GM19468 (cell line): ENCODE results near the gene CEACAM4.

Source experiments
- ATAC-seq: cut with Tn5 transposase; IDR thresholded peaks from one replicate; pipeline ENCODE4 v1.9.1; 2021; ENCODE audit warnings: mild to moderate bottlenecking, moderate library complexity, moderate number of reproducible peaks; ENCODE audit not compliant: unreplicated experiment; ENCODE audit errors: extremely low read depth

Gene CEACAM4

DNA sequence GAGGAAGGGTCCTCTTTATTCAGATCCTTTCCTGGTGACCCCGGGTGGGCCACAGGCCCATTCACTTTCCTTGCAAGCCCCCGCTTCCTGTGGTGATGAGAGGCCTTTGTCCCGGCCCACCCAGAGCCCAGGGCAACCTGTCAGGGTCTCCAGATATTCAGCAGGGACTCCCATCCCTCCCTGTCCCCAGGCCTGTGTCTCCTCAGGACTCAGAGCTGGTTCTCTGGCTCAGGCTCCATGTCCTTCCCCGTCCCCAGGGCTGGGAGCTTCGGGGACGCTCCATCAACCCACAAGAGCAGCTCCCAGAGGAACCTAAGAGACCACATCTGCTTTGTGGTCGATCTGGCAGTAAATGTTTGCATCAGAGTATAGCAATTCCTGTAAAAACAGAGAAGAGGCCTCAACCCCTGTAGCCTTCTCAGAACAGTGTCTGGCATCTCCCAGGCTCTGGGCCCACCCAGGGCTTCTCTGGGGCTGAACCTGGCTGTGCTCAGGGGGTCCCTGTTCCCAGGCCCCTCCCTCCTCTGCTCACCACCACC lies 7.8 kb downstream of the CEACAM4 start:
- ATAC-seq, result no peak

DNA sequence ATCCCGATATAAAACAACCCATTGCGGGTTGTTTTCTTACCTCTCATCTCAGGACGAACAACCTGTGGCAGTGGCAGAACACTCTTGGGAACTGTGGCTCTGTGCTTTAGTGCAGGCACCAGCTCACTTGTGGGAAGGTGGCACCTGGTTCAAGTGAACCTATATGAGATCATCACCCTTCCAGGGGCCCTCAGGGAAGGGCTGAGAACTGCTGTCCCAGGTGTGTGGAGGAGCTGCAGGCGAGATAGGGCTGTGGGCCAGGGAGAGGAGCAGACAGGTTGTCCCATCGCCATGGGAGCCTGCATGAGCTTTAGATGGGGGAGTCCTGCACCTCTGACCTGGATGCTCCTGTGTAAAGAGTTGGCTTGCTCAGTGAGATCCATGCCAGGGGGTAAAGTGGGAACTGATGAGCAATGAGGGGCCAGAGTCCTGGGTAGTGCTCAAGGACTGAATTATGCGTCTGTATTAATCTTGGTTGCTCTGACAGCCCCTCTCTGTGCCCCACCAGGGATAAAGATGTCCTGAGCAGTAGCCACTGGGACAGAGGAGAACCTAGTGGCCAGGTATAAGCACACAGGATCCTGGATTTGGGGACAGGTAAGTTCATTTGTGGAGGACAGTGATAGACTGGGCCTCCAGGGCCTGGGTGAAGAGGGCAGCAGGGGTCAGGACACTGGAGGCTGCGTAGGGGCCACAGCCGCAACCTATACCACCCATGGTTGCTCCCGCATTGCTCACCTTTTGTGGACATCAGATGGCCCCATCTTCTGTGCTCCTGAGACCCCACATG lies 8.7 kb downstream of the CEACAM4 start:
- no peak for ATAC-seq

DNA sequence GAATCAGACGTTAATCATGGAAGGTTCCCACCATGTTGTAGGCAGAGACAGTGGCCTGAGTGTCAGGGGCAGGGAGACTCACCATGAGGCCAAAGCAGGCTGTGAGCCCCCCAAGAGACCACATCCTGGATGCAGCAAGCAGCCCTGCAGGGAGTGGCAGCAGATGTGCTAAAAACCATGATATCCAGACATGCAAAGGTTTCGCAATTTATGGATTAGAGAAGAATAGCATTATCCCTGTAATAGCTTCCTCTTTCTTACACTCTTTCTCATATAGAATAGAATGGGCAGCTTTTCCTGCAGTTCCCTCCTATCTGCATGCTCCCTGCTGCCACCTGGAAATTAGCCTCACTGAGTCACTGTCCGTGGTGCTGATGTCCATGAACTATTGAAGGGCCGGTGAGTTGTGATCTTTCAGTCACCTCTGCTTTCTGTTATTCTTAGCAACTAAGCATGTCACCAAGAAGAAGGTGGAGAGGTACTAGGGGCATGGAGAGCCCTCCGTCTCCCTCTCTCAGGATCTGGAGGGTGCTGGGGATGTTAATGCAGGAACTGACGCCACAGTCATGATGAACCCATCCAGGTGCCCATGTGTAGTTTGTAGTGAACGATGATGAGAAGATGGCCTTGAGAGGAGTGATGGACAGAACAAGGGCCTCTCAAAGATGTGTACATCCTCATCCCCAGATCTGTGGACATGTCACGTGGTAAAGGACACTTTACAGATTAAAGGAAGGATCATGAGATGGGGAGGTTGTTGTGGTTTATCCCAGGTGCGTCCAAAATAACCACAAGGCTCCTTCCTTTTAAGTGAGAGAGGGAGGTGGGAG lies 9.9 kb downstream of the CEACAM4 start:
- ATAC-seq, result no peak

DNA sequence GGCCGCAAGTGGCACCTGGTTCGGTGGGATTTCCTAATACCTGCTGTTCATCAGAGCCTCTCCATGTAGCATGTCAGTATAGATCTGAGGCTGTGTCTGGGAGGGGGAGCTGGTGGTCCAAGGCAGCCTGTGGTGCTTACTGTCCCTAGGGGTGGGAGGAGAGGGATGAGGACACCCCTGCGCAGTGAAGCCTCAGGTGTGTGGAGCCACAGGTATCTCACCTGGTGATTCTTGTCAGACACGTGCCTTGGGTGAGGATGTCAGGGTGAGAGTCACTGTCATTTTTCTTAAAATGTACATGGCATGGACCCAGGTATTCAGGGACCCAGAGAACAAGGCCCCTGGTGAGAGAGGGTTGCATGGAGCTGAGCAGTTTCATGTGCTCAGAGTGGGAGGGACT lies 11.7 kb downstream of the CEACAM4 start:
- ATAC-seq, result no peak

DNA sequence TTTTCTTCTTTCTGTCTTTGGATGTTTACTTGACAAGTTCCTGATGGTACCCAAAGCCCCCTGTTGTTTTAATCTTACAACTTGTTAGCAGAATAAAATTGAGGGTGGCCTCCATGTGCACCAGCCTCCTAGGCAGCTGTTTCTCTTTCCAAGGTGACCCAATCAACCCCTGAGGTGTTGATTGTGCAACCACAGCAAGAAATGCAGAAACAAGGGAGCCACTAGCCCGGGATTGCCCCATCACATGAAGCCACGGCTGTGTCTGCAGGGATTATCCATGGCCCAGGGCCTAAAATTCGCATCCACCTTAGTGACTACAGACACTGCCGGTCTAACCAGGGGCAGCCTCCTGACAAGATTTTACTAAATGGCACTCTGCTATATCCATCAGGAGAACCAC lies 14.4 kb downstream of the CEACAM4 start:
- ATAC-seq, result no peak

DNA sequence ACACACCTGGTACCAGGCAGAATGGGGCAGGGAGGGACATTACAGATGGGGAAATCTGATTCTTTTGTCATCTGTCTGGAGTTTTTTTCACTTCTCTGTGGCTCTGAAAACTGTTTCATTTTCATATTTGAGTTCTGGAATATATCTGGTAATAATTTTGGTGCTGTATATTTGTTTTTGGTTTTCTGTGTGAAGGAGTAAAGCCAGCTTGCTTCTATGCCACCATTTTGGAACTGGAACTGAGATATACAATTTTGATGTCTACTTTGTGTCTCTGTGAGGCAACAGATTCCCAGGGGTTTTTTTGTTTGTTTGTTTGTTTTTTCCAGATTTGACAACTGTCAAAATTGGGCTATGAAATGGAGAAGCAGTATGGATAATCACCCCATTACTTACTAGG lies 16.1 kb downstream of the CEACAM4 start:
- no peak for ATAC-seq

DNA sequence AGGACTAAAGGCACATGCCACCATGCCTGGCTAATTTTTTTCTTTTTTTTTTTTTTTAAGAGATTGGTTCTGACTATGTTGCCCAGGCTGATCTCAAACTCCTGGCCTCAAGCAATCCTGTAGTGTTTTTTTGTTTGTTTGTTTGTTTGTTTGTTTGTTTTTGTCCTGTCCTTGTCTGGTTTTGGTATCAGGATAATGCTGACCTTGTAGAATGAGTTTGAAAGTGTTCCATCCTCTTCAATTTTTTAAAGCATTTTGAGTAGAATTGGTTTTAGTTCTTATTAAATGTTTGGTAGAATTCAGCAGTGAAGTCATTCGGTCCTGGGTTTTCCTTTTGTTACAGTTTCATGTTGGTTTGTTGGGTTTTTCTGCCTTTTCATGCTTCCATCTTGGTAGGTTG lies 19.2 kb downstream of the CEACAM4 start:
- ATAC-seq, result no peak

DNA sequence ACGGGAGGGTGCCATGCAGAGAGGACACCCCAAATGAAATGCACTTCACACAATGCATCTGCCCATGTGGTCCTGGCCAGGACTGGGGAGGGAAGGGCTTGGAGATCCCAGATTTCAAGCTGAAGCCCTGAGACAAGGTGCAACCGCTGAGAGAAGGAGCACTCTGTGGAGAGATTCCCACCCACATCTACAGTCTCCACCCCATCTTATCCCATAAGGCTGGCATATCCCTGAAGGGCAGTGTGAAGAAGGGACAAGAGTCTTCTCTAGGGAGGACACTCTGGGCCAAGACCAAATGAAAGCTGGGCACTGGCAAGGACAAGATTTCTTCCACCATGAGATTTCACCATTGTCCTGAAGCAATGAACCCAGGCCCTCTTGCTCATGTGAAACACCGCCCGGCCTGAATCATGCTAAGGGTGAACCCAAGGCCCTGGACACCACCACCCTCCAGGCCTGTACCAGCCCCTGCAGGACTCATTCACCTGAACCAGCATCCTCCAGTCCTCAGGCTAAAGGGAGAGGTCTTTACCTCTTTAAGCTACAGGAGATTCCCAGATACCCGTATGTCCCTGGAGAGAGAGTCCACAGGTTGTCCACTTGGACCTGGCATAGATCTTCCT lies 20.5 kb downstream of the CEACAM4 start:
- ATAC-seq, result no peak

DNA sequence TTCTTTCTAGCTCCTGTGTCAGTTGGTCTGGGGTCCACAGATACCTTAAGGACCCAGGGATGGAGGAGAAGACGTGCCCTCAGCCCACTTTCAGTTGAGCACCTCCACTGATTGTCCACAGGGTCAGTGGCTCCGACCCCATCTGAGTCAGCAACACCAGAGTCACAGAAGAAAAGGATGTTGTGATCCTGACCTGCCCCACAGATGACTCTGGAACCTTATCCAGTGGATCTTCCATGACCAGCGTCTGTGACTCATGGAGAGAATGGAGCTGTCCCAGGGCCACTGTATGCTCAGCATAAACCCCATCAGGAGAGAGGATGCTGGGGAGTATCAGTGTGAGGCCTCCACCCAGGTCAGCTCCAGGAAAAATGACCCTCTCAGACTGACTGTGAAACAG lies 22.0 kb downstream of the CEACAM4 start:
- no peak for ATAC-seq

DNA sequence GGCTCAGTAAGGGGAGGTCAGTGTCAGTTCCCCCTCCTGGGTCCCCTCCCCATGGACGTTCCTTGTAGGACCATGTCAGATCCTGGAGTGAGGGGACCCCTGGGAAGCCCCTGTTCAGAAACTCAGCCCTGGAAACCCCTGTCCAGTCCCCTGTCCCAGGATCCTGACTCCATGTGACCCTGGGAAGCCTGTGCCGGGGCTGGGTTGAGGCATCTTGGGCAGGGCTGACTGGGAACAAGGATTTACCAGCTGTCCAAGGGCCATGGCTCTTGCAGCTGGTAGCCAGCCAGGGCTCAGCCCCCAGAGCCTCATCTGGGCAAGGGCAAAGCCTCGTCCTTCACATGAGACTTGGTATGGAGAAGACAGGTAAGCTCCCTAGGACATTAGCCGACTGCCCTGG lies 25.1 kb downstream of the CEACAM4 start:
- ATAC-seq, result no peak

DNA sequence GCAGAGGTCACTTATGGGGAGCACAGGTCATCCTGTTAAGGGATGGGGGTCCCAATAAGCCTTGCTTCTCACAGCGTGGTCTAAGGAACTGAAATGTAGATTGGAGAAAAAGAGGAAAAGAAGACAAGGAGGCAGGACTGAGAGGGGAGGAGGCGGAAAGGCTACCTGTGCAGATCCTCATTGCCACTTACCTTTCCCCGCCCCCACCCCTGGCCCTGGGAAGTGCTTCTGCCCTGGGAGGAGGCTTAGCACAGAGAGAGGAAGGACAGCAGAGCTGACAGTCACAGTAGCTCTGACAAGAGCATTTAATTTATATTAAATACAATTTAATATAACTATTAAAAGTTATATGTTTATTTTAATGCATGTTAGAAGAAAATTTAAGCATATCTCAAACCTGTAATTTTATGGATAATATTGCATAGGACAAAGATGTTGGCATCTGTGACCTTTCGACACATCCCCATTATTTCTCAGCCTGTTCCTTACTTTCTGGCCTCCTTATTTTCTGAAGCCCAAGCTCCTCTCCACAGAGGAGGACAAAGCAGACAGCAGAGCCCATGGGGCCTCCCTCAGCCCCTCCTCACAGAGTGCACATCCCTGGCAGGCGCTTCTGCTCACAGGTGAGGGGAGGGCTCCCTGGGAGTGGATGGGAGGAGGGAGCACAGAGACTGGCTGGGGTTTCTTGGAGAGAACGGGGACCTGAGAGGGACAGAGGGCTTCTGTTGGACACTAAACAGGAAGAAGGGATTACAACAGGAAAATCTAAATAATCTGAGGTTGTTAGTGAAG lies 27.5 kb downstream of the CEACAM4 start:
- no peak for ATAC-seq

DNA sequence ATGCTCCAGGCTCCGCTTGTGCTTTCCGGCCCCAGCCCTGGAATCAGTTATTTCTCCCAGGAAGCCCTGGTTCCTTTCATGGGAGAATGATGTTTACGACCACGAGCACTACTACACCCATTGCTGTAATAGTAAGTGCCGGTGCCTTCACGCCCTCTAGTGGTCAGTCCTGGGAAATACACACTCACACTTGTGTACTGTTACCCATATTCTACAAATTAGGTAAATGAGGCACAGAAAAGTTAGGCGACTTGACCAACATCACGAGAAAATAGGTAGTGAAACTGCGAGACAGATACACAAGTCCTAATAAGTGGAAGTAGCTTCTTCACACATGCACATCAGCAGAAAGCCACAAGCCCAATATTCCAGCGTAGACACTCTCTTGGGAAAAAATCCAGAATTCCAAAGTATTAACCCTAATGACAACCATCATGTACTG lies 29.3 kb downstream of the CEACAM4 start:
- no peak for ATAC-seq

DNA sequence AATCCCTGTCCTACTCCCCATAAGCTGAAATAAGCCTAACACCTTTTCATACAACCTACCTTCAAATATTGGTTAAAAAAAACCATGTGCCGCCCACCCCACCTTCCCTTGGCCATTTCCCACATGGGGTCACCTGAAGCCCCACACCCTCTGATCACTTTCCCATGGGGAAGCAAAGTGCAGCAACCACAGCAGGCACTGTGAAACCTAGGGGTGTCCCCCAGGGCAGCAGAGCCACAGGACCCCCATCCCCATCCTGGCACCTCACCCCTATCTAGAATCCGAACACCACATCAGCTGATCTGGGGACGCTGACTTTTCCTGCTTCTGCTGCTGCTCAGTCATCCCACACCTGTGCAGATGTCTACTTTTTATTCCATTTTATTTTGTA lies 31.0 kb downstream of the CEACAM4 start:
- ATAC-seq, result no peak

DNA sequence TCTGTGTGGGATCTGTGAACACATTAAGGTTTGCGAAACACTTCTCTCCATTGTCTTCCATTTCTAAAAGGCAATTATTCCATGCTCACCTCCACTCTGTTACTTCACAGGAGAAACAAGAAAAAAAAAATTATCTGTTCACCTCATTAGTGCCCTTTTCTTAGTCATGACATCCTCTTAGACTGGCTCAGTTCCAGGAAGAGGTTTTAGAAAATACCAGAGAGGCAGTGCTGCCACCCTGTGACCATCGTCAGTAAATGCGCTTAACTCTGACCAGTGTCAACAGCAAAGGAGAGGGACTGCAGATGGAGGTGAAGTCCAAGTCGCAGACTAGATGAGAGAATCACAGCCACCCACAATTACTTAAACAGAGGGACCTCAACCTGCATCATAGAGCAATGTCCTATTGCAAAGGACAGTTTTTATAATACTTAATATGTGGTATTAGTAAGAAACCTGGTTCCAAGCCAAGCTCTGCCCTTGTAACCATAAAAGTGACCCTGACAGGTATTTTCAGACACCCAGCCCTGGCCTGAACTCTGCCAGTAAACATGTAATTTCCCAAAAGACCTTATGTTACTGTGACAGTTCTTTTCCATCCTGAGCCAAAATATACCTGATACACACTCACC lies 31.5 kb downstream of the CEACAM4 start:
- peak; percentile 48 for ATAC-seq

DNA sequence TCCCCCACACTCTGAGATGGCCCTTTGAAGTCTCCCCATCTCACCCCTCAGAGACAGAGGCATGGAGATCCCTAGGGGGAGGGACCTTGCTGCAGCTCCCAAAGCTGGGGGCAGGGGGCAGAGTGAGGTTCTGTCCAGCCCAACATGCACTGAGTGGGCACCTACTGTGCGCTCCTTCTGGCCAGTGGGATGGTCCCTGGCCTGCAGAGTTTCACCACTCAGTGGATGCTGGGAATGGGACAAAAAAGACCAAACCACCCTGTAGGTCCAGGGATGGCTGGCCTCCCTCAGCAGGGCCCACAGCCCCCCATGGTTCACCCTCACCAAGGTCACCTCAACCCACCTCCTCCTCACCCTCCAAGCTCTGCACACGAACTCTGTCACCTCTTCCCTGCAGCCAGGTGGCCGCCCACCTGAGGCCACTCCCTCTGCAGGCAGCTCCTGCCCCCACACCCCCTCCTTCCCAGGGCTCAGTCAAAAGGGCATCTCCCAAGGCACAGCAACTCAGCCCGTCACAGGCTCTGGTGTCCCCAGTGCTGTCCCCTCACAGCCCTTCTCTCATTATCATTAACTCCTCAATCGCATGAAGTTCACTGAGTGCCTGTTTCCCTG lies 34.8 kb downstream of the CEACAM4 start:
- no peak for ATAC-seq

DNA sequence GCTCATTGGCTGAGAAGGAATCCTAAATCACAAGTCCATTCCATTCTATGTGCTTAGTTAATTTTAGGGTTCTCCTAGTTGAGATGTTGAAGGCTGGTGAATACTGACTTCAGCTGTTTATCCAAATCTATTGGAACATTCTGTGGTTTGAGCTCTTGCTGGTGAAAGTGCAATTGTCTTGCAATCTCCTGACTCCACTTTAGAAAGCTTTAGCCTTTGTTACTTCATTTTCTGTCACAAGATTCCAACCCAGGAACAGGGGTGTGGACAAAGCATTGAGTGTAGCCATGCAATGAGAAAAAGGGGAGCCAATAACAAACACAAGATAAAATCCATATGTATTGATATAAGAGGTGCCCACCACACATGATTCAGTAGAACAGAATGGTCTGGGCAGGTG lies 35.9 kb downstream of the CEACAM4 start:
- no peak for ATAC-seq

DNA sequence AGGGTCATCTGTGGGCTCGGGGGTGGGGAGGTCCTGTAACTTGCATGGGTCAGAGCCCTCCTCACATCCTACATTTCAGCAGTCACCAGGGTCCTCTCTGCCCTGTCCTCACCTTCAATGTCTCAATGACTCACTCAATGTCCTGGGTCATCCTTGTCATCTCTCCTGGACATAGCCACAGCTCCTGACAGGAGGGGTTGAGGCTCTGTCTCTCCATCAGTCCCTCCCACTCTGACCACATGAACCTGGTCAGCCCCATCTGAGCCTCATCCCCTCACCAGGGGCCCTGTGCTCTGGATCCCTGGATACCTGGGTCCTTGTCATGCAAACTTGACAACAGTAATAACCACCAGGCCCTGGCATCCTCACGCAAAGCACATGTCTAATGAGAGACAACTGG lies 37.5 kb downstream of the CEACAM4 start:
- ATAC-seq, result no peak

DNA sequence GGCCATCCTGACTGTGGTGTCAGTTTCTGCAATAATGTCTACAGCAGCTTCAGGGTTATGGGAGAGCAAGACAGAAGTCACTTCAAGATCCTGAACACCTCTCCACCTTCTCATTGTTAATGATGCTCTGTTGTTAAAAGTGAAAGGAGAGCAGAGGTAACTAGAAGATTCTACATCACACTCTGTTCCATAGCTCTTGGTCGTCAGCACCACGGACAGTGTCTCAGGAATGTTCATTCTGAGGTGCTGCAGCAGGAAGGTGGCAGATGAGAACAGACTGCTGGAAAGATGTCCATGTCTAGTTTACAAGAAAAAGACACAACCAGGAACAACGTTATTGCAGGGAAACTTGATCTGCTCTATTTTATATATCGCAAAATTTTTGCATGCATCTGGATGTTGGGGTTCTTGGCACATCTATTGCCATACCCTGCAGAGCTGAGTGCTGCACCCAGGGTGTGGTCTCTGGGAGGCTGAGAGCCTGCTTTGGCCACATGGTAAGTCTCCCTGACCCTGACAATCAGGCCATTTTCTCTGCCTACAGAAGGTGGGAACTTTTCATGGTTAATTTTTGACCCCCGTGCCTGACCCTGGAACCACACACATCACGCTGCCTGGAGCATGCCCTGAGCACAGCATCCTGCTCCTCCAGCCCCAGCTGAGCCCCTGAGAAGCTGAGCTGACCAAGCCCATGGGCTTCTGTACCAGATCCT lies 38.2 kb downstream of the CEACAM4 start:
- ATAC-seq, result no peak

DNA sequence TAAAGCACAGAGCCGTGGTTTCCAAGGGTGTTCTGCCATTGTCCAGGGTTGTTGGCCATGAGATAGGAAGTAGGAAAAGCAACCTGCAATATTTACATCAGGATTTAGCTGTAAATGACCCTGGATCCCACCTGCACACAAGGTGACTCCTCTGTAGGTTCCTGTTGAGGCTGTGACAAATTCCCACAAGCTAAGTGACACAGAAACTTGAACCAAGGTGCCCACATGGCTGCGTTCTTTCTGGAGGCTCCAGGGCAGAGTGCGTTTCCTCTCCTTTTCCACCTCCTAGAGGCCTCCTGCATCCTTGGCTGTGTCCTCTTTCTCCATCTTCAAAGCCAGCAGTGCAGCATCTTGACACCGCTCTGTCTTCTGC lies 39.0 kb downstream of the CEACAM4 start:
- no peak for ATAC-seq
